Cortex of kidney (tissue), 1 donor: Measurements from ENCODE around the gene BTBD9.

Experiments used
- DNase-seq: peaks from one replicate; lab custom pipeline; 2025; lab: John Stamatoyannopoulos, UW

Gene BTBD9

DNA sequence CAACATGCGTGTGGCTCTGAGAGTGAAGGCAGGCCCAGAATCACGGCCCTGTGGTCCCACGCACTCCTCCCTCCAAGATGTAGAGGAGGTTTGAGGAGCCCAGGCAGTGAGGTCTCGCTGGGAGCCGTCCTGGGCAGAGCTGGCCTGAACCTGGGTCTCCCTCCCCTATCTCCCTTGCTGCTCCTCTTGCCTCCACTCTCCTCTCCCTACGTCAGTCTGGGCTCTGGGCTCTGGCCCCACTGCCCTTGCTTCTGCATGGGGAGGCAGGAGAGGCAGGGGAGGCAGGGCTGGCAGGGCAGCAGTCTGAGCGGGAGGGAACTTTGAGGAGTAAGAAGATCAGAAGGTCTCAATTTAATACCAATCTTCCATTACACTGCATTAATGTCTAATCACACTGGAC is 445.1 kb downstream of the BTBD9 start:
- no peak for DNase-seq

DNA sequence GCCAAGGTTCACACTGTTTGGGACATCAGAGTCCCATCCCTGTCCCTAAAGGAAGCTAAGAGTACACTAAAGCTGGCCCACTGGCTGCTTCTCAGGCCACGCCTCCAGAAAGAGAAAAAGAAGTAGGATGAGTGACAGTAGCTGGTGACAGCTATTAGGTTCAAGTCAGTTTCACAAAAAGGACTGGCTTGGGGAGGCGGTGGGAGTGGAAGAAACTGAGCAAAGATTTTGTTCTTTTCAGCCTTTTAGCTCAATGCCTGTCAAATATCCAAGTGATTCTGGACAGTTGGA is 445.5 kb downstream of the BTBD9 start:
- no peak for DNase-seq

DNA sequence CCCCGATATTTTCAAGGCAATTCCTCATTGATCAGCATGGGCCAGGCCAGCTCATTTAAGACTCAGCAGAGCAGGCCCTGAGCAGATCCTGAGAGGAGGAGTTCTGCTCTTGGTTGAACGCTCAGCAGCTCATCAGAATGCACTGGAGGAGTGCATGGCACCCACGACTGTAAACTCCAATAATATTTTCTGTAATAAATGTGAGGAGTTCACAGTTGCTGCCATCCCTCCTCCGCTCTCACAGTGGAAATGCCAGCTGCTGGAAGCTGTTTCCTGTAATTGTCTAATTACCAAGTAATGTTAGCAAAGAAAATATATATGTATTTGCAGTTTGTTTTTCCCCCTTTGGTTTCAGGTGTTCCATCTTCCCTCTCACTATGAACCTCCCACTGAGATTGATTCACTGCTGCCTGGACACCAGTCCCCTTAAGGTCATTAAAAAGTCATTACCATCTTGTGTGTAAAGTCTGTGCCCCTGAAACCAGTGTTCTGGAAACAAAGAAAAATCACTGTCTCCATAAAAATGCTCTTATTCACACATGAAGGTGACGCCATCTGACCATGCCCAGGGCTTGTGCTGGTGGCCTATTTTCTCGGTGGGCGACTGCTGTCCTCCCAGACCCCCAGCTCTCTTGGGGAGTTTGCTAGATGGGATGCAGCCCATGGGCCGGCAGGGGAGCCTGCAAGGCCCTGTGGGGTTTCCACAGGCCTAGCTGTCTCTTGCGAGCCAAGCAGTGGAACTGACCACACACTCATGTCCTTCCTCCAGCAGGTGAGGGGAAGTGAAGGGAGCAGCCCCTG is 446.0 kb downstream of the BTBD9 start:
- DNase-seq = no peak

DNA sequence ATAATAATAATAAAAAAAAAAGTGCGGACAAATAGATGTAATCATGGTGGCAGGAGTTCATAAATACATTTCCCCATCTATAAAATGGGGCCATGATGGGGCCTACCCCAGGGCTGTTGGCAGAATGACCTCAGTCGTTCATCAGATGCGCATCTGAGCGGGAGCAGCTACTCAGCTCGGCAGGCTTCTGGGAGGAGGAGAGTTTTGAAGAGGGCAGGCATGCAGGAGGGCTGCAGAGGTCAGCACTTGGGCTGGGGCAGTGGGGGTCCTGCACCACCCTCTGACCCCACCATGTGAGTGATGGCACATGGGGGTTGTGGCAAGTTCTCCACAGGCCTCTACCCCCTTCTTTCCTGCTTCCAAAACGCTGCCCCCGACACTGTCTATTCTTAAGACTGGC is 446.7 kb downstream of the BTBD9 start:
- DNase-seq = no peak

DNA sequence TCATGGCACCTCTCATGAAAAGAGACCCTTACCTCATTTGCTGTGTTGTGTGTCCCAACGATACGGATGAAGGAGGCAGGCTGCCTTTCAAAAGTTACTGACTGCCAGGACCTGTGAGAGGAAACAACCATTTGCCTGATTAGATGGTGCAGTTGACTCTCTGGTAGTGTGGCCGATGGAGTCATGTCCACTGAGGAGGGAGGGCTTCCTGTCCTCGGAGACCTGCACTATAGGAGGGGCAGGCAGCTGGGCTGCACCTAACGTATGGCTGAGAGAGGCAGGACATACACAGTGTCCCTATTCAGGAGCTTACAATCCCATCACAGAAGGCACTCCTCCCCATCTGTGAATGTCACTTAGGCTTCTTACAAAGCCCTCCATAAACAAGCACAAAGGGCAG is 447.2 kb downstream of the BTBD9 start:
- DNase-seq = no peak

DNA sequence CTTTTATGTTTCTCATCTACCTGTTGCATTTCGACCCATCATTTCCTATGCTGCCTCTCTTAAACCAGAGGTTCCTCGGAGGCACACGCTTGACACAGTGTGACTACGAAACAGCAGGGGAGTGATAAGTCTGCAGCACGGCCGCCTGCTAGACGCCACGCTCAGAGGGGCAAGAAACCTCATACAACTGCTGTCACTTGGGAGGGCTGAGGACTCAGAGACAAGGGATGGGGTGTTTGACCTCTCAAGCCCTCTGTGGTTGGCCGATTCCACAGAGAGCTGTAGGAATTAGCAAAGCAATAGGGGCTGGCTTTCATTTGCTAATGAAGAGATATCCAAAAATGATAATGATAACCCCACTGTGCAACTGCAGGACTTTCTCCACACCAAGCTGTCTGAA is 447.7 kb downstream of the BTBD9 start:
- no peak for DNase-seq

DNA sequence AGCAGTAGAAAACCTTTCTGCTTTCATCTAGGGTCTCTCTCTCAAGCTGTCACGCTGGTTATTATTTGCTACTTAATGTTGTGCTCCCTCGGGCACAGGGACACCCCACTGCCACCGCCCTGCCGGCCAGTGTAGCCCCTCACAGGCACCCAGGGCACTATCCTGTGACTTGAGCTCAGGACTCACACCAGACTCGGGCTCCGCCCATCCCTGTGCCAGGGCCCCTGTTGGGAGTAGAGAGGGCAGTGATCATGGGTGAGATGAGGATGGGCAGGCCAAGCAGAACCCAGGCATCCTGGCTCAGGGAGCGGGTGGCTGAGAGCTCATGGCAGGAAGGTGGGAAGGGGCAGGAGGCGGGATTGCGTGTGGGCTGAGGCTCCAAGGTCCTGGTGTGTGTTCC is 448.3 kb downstream of the BTBD9 start:
- DNase-seq = no peak

DNA sequence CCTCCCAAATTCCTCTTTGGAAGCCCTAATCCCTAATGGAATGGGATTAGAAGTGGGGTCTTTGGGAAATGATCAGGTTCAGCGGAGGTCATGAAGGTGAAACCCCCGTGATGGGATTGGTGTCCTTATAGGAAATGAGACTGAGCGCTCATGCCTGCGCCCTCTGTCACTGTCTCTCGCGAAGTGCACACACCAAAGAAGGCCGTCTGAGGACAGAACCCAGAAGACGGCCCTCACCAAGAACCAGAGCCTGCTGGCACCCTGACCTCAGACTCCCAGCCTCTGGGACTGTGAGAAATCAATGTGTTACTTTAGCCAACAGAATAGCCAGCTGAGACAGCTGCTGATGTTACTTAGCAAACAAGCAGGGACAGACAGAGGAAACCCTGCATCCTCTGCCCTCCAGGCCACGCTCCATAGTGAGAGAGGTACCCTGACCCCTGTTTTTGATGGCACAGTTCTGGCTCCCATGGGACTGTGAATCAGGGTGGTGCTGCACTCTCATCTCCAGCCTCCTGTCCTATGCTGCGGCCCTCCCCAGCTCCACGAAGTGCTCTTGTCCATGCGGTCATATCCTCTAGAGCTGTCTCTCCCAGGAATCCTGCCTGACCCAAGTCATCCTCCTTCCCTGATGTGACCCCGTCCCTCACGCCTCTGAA is 450.9 kb downstream of the BTBD9 start:
- DNase-seq = no peak

DNA sequence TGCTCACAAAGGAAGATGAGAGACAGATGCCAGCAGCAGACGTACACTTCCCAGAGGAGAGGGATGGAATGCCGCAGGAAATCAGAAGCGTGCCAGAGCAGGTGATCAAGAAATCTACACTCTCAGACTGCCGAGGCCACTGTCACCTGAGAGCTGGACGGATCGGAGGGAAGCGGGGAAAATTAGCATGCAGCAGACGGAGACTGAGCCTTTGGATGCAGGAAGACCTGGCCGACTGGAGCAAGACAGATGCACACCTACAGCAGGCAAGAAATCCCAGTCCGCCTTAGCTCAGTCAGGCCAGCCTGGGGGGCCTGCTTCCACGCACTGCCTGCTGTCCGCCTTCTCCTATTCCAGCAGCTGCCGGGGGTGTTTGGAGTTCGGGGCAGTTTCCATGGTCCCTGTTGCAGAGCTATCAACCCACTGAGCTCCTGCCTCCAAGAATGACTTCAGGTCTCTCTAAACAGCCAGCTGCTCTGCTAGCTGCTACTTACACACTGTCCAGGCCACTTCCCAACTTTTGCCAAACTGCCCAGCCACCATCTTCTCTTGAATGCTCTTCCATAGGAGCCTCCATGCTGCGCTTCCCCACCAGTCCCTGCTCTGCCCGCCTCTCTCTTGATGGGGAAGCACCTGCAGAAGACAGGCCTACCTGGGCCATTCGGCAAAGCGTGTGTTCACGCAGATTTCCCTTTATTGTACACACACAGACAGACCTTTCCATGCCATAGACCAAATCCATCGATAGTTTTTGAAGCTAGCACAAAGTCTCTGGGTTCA is 451.7 kb downstream of the BTBD9 start:
- DNase-seq = no peak

DNA sequence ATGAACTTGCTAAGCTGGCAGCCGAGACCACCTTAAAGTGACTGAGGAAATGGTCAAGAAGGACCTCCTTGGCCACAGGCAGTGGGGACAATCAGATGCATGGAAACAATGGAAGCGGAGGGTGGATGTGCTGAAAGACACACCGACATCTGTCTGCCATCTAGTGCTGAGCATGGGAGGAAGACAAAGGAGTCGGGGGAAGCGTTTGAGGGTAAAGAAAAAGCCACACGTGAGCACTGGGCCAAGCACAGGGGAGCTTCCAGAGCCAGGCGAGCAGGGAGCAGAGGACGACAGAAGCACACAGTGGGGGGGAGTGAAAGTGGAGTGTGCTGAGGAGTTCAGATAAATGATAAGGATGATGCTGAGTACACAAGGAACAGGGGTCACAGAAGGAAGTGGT is 452.4 kb downstream of the BTBD9 start:
- DNase-seq = no peak

DNA sequence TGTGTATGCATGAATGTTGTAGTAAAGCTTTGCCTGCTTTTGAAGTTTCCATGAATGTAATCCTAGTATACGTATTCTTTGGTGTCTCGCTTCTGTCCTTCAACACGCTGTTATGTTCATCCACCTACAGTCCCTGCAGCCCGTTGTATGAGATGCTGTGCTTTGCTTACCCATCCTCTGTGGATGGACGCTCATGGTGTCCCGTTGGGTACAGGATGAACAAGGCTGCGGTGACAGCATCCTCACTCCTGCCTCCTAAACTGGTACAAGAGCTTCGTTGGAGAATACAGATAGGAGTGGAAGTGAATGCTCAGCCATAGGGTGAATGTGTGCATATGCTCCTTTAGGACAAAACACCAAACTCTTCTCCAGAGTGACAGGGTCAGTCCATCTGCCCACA is 454.0 kb downstream of the BTBD9 start:
- no peak for DNase-seq

DNA sequence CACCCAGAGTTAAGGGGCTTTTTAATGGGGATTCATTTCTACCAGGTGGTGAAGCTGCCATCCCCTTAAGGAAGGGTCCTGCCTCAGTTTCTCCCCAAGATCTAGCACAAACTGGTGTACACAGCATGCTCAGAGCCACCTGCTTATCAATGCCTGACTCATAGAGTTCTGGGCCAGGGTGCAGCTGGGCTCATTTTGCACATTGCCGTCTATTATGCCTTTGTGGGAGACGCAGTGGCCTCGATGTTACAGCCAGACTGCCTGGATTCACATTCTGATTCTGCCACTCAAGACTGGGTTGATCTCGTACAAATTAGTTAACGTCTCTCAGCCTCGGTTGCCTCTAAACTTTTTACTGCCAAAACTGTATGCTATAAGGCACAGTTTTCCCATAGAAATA is 454.5 kb downstream of the BTBD9 start:
- no peak for DNase-seq

DNA sequence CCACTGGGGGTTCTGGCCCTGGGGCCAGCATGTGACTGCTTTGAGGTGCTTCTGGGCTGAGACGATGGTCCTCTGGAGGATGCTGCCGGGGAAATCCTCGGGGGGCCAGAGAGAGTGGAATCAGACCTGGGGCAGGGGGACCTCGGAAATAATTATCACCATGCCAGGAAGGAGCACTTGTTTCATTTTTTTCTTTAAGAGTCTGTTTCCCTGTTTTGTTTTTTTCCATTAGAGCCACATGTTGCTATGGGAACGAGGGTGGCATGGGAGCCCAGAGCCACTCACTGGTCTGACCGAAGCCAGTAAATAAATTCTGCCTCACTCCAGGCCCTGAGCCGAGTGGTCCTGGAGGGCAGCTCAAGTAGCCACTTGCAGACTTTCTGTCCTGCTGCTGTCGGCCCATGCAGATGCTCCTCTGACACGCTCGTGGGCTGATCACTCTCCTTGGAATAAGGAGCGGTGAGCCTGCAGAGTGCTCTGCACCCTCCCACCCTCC is 455.1 kb downstream of the BTBD9 start:
- no peak for DNase-seq

DNA sequence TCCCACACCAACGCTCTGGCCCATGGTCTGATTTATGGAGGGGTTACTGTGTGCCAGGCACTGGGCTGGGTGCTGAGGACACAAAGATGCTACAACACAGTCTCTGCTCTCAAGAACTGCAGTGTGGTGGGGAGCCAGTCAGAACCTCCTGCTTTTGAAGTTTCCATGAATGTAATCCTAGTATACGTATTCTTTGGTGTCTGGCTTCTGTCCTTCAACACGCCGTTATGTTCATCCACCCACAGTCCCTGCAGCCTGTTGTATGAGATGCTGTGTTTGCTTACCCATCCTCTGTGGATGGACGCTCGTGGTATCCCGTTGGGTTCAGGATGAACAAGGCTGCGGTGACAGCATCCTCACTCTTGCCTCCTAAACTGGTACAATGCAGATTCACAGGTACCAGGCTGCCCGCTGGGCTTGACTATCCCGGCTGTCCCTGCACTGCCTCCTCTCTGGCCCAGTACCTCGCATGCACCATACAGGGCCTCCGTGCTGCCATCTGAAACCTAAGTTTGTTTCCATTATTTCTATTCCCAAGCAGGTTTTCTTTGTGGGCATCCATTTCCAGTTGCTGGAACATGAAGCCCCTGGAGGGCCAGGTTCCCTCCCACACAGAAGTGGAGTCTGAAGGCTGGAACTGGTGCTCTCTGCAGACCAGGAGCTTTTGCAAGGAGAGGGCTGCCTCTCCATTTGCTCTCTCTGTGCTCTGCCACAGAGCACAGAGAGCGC is 455.7 kb downstream of the BTBD9 start:
- DNase-seq = no peak

DNA sequence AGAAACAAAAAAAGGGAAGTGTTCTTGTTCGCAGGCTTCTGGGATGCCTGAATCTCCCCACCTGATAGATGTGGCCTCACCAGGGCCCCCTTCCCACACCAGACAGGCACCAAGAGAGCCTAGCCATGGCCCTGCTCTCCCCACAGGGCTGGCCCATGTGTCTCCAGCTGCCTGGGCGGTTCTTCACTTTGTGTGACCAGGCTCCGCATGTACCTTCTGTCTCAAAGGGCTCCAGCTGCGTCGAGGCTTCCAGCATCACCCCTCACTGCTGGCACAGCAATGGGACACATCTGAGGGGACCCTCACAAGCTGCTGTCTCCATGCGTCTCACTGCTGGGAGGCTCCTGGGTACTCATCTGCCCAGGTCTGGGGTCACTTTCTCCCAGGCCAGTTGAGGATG is 457.3 kb downstream of the BTBD9 start:
- DNase-seq = no peak

DNA sequence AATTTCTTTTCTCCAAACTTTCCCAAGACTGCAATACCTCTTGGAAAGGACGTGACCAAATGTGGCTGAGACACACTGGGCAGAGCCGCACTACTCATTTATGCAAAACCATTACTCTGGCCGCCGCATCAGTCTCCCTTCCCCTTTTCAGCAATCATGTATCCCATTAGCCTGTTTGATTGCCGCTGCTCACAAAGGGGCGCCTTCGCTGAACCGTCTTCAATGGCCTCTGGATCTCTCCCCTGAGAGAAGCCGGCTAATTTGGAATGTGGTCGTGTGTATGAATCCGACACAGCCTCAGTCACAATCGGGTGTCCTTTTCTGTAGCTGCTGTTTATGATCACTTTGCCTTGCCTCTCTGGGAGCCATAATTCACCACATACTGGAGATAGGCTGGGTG is 459.1 kb downstream of the BTBD9 start:
- DNase-seq = no peak

DNA sequence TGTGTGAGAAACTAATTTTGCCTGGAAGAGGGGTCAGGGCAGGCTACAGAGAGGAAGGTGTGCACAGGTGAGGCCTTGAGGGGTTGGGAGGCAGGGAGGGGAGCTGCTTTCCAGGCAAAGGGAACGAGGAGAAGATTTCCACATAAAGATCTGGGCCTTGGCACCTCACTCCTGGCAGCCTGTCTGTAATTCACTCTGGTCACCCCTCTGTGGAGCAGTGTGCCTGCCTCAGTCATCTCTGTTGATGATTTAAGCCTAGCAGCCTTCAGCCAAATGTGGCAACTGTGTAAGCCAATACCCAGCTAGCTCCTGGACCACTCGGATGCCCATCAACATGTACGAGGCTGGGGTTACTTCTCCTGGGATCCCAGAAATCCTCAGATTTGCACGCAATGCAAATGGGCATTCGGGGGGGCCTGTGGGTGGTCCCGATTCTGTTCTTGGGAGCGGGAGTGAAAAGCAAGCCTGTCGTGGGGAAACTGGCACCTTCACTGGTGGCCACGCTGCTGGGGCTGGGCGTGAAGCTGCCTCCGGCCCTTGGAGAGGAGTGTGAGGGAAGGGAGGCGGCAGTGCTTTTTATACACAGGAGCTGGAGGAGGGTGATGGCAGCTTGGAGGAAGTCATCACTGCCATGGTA is 459.8 kb downstream of the BTBD9 start:
- no peak for DNase-seq

DNA sequence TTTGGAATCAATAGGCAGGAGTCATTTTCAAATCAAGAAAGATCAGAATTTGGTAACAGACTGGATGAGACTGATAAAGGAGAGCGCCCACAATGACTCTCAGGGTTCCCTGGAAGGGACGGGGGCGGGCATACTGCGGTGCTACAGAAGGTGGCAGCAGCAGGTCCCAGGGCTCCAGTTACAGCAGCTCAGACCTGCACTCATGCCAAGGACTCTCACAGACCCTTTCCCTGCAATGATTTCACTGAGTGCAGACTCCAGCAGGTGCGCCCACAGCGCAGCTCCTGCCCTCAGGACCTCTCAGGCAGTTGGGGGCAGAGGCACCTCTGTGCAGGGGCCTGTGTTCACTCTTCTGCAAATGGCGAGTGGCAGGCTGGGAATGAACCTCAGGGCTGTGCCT is 460.4 kb downstream of the BTBD9 start:
- no peak for DNase-seq

DNA sequence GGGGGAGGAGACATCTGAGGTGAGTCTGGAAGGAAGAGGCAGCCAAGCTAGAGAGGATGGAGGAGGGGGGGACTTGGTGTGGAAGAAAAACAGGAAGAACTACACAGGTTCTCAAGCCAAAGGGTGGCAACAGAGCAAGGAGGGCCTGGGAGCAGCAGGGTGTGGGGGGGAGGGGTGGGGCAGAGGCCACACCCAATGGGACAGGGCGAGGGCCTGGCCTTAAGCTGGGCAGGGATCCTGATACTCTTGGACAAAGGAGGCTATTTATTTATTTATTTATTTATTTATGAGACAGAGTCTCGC is 461.2 kb downstream of the BTBD9 start:
- no peak for DNase-seq

DNA sequence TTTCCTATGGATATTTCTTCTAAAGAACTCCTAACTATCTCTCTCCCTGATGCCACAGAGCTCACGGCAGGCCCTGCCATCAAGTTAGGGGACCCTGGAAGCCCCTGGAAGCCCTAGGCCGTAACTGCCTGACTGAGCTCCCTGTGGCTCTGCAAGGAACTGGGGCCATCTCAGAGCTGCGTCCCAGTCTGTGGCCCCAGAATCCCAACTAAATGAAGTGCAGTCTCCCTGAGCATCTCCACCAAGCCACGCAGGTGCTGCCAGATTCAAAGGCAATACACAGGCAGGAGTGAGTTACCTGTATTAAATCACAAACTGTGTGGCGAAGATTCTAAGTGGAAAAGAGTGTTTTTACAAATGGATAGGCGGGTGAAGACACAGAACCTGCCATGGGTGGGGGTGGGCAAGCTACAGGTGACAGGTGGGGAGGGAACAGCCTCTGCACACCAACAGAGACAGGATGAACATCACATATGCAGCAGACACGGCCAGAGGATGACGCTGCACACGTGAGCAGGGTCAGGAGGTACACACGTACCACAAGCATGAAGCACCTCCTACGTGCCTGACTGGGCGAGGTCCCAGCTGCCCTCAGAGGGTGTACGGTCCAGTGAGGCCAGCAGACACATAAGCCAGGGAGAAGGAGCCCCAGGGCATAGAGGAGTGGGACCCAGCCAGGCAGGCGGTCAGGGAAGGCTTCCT is 461.7 kb downstream of the BTBD9 start:
- no peak for DNase-seq
